C4-2B (cell line): ENCODE measurements around the gene CAMTA1.

Source experiments
- CTCF ChIP-seq: fragments of 450-650 bp; conservative IDR thresholded peaks from 2 replicates; pipeline ENCODE4 v1.5.1; 2017; ENCODE audit warnings: mild to moderate bottlenecking
- ZFX ChIP-seq: fragments of 450-650 bp; IDR thresholded peaks from 2 replicates; pipeline ENCODE4 v1.6.1; 2017

DNA sequence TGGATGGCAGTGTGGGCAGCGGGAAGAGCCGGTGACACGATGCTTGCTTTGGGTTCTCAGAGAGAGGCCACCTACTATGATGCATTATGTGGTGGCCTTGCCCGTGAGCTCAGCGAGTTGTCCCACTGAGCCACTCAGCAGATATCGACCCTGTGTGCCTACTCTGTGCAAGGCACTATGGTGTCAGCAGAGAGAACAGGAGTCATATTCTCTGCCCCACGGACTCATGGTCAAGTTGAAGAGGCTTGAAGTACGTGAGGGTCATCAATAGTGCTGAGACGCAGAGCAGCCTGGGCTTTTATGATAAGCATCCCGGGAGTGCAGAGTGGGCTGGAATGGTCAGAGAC is 466.2 kb downstream of the CAMTA1 start:
- TF ChIP-seq CTCF (no peak), ZFX (no peak)
